SK-N-MC (cell line): Measurements from ENCODE around the gene USP7.

ENCODE experiments used
- EZH2 ChIP-seq: fragments of 200-600 bp; sonication (generic); IDR thresholded peaks from one replicate; pipeline ENCODE4 v1.6.1; 2017; ENCODE audit warnings: antibody characterized with exemption
- POLR2AphosphoS5 ChIP-seq: IDR thresholded peaks from 2 replicates; pipeline ENCODE4 v1.6.1; 2012; ENCODE audit warnings: mild to moderate bottlenecking, low read depth, low read length, borderline replicate concordance

DNA sequence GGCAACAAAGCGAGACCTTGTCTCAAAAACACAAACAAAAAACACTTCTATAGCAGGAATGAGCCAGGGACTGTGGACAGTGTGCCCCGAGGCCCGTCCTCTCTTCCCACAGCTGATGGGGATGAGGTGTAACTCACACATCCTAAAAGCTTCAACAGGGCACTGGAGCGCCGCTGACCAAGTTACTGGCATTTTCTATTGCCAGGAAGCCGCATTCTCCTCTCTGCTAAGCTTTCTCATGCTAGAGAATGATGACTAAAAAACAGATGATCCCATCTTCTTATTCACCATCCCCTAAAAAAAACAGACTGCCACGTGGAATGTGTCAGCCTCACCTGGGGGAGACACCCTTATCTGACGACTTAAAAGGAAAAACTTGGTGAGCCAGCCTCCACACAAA lies 111.2 kb downstream of the USP7 start:
- TF ChIP-seq EZH2 (no peak), POLR2AphosphoS5 (no peak)
